Measurements from ENCODE around the gene MAP4K4.

Gene MAP4K4

GRCh38 chr2:101793277-101793969, 95.9 kb downstream of the MAP4K4 start:
- DNase-seq (ENCODE audit: low spot score): no peak

DNA sequence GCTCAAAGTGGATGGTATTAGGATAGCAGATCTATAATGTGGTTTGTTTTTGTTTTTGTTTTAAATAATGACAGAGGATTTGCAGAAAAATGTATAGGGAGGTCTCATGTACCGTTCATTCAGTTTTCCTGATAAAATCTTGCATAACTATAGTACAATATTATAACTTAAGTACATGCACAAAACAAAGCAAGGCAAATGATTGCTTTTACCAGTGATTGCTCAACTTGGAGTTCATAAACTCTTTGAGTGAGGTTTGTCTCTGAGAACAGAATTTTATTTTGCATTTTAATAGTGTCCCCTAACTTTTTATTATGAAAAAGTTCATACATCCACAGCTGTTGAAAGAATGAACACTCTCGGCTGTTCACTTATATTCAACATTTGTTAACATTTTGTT, 96.6 kb downstream of the MAP4K4 start:
- no peak for DNase-seq (ENCODE audit: low spot score)

GRCh38 chr2:101795033-101795432, 97.5 kb downstream of the MAP4K4 start:
- DNase-seq (ENCODE audit: low spot score): no peak

GRCh38 chr2:101796825-101797600, 99.5 kb downstream of the MAP4K4 start:
- DNase-seq (ENCODE audit: low spot score): no peak

DNA sequence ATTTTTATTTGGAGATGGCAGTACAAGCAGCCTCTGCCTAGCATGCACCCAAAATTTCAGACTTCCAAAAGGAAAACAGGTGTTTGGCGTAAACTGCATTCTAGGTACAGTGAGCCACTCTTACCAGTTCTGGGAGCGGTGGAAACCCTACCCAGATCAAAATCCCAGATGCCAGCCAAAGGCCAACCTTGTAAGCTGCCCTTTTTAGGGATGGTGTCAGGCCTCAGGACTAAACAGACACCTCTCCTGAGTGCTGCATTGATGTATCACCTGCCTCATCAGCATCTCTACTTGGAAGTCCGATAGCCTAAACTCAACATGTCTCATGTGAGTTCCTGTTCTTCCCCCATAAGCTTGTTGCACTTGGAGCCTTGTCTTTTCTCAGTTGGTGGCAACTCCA, 104.0 kb downstream of the MAP4K4 start:
- DNase-seq (ENCODE audit: low spot score): no peak

GRCh38 chr2:101802329-101802728, 104.8 kb downstream of the MAP4K4 start:
- DNase-seq (ENCODE audit: low spot score): no peak

GRCh38 chr2:101803128-101803527, 105.6 kb downstream of the MAP4K4 start:
- DNase-seq (ENCODE audit: low spot score): no peak

- DNase-seq (ENCODE audit: low spot score): no peak
Observed at GRCh38 chr2:101803945-101804696, 106.6 kb downstream of the MAP4K4 start.

DNA sequence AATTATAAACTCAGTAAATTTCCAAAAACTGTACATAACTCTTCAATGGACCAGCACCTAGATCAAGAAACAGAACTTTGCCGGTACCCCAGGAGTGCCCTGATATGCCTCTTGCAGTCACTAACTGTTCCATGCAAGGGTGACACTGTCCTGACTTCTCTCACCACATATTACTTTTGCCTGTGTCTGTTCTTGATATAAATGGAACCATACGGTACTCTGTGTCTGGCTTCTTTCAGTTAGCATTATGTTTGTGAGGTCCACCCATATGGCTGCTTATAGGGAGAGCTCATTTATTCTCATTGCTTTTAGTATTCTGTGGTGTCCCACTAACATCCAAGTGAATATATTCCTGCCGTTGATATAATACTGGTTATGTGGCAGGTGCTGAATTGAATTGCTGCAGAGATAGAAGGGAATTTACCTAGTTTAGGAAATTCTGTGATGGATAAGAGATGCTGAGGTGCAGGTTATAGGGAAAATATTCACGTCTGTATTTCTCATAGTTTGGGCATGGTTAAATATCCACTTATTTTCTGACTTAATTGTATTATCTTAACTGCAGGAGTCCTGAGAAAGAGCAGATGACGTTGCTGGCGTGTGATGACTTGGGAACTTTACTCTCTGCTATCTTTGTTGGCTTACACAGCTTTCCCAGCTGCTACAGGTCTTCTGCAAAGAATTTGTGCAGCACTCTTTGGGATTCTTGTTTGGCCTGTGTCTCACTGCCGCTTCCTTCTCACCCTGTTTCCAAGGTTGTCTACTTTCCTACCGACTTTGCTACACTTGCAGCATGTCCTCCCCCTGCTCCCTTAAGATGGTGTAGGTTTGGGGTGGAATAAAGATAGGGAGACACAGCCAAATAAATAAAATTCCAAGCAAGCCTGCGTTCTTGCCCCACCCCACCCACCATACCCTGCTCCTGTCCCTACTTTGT, 107.9 kb downstream of the MAP4K4 start:
- DNase-seq (ENCODE audit: low spot score): no peak

- no peak for DNase-seq (ENCODE audit: low spot score)
Observed at GRCh38 chr2:101806123-101806522, 108.6 kb downstream of the MAP4K4 start.

GRCh38 chr2:101806701-101807100, 109.2 kb downstream of the MAP4K4 start:
- DNase-seq (ENCODE audit: low spot score): no peak

GRCh38 chr2:101807242-101807641, 109.7 kb downstream of the MAP4K4 start:
- DNase-seq (ENCODE audit: low spot score): no peak

DNA sequence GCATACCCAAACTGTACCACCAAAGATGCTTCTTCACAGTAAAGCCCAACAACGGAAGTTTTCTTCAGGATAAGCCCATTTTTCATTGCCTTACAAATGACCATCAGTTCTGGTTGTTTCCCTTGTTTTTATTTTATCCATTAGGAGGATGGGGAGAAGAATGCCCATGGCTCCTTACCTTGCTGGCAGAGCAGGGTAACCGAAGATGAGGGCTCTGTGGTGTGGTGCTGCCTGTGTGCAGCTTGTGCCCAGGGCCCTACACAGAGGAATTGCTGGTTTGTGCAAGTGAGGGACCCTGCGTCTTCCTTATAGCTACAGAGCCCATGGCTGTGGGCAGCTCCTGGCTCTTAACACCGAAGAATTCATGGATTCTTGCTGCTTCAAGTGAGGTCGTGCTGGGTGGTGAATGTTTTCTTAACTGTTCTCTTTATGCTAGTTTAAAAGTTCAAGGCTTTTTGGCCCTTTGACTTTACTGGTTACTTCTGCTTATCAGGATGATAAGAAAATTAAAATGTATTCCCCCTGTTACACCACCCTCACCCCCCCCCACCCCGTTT, 110.6 kb downstream of the MAP4K4 start:
- no peak for DNase-seq (ENCODE audit: low spot score)

GRCh38 chr2:101809698-101810097, 112.2 kb downstream of the MAP4K4 start:
- DNase-seq (ENCODE audit: low spot score): no peak

- DNase-seq (ENCODE audit: low spot score): no peak
Observed at GRCh38 chr2:101811226-101812015, 113.9 kb downstream of the MAP4K4 start.

GRCh38 chr2:101812226-101812625, 114.7 kb downstream of the MAP4K4 start:
- no peak for DNase-seq (ENCODE audit: low spot score)

DNA sequence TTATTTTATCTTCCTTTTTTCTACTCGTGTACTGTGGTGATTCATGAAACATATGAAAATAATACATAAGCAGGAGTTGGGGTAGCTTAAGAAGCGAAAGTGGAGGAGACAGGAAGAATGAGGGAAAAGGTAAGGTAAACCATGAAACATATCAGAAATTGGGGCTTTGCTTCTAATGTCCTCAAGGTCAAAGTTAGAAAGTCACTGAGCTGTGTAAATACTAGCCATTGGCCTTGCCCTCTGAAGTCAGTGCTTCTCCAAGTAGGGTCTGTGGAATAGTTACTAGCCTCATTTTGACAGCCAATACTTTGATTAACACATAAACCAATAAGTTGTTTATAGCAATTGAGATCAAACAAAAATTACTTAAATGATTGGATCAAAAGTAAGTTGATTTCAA, 117.2 kb downstream of the MAP4K4 start:
- no peak for DNase-seq (ENCODE audit: low spot score)

DNA sequence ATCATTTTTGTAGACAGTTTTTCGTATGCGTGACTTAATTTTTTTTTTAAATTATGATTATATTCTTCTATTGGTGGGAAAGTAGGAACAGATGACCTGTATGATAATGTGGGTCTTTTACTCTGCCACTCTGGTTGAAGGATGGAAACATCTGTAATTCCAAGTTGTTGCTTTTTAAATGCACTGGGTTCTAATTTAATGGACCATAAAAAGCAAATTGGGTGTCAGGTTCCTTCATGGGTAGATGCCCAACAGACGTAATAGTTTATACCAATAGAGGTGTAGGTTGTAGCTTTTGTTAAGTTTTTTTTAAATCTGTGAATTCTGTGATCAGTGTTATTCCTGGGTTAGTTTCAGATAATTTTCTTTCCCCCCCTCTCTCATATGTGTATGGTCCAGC, 117.6 kb downstream of the MAP4K4 start:
- no peak for DNase-seq (ENCODE audit: low spot score)

- no peak for DNase-seq (ENCODE audit: low spot score)
Observed at GRCh38 chr2:101815739-101816391, 118.4 kb downstream of the MAP4K4 start.

DNA sequence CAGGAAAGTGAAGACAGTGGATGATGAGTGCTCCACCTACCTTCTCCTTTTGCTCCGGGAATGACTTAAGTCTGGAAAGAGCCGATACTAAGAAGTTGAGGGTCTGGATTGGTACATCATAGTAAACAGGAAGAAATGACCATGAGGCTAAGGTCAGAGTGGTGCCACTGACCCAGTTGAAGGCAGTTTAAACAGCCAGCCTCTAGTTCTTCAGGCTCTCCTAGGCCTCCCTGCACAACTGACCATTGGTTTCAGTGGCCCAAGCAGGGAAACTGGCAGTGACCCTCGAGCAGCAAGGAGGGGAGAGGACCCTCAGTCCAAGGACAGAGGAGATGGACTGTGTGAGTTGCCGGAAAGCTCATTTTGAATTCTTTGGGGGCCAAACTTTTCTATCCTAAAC, 119.1 kb downstream of the MAP4K4 start:
- DNase-seq (ENCODE audit: low spot score): no peak

All from AG08396 (cell line).